ENCODE results near the gene ZNF816.

DNA sequence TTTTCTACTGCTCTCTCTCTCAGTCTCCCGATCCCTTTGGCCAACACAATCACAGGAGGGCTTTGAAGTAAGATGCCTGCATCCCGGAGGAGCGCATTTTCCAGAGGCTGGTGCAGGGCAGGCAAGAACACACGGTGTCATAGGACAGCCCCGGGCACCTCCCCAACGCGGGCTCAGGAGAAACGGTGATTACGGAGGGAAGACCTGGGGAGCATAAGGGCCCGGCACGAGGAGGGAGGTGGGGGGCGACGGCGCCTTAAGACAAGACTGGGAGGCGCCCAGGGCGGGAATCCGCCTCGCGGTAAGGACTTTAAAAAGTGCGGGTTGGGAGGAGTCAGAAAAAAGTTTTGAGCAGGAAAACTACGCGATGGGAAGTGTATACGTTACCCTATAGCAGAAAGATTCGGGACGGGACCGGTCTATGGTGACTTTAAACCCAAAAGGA is 20.7 kb downstream of the ZNF816 start:
- TF ChIP-seq, protein P1, sequence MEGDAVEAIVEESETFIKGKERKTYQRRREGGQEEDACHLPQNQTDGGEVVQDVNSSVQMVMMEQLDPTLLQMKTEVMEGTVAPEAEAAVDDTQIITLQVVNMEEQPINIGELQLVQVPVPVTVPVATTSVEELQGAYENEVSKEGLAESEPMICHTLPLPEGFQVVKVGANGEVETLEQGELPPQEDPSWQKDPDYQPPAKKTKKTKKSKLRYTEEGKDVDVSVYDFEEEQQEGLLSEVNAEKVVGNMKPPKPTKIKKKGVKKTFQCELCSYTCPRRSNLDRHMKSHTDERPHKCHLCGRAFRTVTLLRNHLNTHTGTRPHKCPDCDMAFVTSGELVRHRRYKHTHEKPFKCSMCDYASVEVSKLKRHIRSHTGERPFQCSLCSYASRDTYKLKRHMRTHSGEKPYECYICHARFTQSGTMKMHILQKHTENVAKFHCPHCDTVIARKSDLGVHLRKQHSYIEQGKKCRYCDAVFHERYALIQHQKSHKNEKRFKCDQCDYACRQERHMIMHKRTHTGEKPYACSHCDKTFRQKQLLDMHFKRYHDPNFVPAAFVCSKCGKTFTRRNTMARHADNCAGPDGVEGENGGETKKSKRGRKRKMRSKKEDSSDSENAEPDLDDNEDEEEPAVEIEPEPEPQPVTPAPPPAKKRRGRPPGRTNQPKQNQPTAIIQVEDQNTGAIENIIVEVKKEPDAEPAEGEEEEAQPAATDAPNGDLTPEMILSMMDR (IDR thresholded peaks at IDR 0.05) = no peak
- TF ChIP-seq POLR2A (IDR thresholded peaks at IDR 0.05) = no peak
